HG03565 (cell line): ENCODE results near the gene C1QTNF12.
"Not testable (repeated sequence)": the region's sequence is repeated elsewhere in the genome, so short reads cannot be mapped to it uniquely, and the experiment has no call there.

ENCODE experiments used
- ATAC-seq: cut with Tn5 transposase; IDR thresholded peaks from one replicate; pipeline ENCODE4 v1.9.1; 2021; ENCODE audit warnings: mild to moderate bottlenecking, moderate library complexity; ENCODE audit not compliant: unreplicated experiment

Gene C1QTNF12

DNA sequence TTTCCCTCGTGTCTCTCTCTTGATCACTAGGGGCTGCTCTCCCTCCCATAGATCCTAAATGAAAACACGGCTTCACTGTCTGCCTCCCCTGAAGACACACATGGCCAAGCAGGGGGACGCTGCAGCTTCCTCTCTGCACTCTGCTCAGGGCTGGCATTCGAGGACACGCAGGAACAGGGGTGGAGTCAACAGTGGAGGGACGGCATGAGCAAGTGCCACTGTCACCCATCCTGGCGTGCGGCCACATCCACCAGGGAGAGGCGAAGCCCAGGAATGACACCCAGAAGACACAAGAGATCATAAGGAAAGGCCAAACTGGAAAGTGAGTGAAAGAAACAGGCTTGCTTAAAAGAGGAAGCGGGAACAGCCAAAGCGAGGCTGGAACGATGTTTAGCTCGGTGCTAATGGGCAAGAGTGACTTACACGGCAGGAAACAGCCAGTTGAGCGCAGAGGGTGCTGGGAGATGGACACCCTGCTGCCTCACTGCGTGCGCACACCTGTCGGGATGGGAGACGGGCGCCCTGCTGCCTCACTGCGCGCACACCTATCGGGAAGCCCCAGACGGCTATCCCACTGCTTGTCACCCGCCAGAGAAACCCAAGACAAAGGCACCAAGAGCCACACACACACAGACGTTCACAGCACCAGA lies 13.6 kb upstream of the C1QTNF12 start:
- ATAC-seq, result no peak

- ATAC-seq, result no peak
Measured at GRCh38 chr1:1259540-1259939, 13.0 kb upstream of the C1QTNF12 start.

DNA sequence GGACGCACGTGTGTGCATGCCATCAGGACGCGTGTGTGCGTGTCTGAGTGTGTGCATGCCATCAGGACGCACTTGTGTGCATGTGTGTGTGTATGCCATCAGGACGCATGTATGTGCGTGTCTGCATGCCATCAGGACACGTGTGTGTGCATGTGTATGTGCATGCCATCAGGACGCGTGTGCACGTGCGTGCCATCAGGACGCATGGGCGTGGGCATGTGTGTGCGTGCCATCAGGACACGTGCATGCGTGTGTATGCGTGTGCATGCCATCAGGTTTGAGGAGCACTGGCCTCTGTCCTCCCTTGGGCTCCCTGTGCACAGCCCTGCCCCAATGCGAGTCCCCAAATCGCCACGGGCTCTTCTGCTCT lies 12.6 kb upstream of the C1QTNF12 start:
- ATAC-seq, result no peak

- no peak for ATAC-seq
Measured at GRCh38 chr1:1256956-1257871, 10.7 kb upstream of the C1QTNF12 start.

DNA sequence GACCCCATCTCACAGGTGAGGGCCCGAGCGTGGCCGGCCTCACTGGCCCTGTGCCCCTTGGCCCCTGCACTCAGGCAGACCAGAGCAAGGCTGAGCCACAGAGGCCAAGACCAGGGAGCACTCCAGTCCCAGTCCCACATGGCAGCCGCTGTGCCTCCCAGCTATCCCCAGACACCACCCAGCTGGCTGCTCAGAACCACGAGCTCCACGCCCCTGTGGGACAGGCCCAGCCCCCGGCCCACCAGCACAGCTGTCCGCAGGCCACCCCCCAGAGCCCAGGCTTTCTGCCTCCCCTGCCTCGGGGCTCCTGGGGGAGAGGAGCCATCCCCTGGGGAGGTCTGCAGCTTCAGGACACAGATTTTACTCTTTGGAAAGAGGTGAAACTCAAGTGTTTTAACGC lies 9.1 kb upstream of the C1QTNF12 start:
- no peak for ATAC-seq

- ATAC-seq, result no peak
Measured at GRCh38 chr1:1255078-1255477, 8.6 kb upstream of the C1QTNF12 start.

- no peak for ATAC-seq
Measured at GRCh38 chr1:1254667-1254998, 8.1 kb upstream of the C1QTNF12 start.

DNA sequence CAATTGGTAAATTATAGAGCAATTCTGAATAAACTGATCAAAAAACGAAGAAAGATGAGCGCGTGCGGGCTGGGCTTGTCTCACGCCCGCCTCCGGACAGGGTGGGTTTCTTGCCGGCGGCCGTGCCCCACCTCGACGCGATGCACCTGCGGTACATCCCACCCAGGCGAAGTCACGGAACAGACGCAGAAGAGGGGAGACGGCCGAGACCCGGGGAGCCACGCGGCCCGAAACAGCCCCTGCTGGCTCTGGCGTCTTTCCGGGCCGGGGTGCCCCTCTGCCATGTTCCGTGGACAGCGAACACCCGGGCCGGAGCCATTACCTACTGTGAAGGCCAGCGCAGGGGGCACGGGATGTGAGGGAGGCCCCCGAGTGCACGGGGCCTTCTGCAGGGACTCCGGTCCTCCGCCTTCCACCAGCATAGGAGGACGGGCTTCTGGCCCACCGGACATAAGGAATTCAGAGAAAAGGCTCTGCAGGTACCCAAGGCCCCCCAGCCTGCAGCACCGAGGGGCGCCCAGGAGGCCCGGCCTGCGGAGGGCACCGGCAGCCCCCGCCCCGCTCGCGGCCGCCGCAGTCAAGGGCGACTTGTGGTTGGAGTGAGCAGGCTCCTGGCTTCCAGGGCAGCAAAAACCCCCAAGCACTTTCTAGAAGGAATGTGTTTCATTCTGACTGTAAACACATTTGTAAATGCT lies 7.6 kb upstream of the C1QTNF12 start:
- no peak for ATAC-seq

- ATAC-seq, result no peak
Measured at GRCh38 chr1:1253314-1253713, 6.8 kb upstream of the C1QTNF12 start.

- ATAC-seq, result peak; percentile 62
Measured at GRCh38 chr1:1250786-1251284, 4.3 kb upstream of the C1QTNF12 start.

- ATAC-seq, result not testable (repeated sequence)
Measured at GRCh38 chr1:1248009-1248913, 1.7 kb upstream of the C1QTNF12 start.

DNA sequence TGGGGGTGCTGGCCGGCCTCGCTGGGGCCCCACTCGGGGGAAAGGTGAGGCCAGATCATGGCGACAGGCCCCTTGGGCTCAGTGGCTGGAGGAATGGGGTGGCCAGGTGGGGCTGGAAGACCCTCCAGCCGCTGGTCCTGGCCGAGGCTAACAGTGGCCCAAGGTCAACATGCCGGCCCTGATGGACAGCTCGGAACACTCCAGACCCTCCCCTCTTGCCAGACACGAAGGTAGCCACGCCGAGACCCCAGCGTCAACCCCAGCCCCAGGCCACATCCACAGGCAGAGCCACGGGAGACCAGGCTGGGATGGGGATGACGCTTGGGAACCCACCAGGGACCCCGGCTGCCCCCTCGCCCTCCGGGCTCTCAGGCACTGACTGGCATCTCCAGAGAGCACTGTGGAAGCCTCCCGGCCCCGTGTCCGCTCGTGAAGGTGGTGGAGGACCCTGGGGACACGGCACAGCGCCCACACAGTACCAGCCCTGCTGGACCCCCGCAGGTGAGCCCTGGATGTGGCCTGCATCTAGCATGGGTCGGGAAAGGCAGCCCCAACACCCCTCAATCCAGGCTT lies 905 bp upstream of the C1QTNF12 start:
- ATAC-seq, result no peak

GRCh38 chr1:1245817-1246576 lies 525 bp downstream of the C1QTNF12 start:
- no peak for ATAC-seq

DNA sequence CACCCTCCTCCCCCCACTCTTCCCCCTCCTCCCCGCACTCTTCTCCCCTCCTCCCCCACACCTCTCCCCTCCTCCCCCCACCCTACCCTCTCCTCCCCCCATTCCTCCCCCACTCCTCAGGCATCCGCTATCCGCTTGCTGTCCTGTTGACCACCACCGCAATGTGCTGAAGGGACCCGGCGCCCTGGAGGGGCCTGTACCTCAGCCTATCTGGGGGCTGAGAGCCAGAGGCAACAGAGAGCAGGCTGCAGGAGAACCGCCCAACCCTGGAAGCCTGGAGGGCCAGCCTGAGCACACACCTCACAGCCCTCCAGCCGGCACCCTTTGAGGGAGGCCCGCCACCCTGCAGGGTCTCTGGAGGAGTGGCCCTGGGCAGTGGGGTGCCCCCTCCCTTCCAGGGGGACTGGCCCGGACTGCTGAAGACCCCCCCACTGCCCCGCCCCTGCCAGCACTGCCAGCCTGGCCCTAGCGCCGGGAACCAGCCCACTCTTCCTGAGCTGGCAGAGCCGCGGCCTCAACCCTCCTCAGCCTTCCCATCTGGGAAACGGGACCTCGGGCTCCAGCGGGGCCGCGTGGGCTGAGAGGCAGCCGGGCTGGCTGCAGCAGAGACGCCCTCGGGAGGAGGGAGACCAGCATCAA lies 1.2 kb downstream of the C1QTNF12 start:
- no peak for ATAC-seq

GRCh38 chr1:1244192-1244811 lies 2.2 kb downstream of the C1QTNF12 start:
- ATAC-seq, result no peak

DNA sequence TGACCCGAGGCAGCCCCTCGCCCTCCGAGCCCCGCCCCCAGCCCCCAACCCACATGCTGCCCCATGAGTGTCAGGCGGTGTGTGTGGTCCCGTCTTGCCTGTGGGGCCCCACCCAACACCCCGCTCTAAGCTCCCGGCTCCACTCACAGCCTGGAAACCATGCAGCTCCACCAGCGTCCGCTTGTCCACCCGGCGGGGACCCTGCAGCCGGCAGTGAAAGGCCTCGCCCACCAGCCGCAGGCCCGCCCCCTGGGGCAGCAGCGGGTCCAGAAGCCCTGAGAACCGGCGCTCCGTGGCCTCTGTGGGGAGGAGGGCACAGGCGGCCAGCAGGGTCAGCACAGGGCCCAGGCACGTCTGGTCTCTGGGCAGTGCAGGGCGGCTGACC lies 2.7 kb downstream of the C1QTNF12 start:
- ATAC-seq, result no peak

DNA sequence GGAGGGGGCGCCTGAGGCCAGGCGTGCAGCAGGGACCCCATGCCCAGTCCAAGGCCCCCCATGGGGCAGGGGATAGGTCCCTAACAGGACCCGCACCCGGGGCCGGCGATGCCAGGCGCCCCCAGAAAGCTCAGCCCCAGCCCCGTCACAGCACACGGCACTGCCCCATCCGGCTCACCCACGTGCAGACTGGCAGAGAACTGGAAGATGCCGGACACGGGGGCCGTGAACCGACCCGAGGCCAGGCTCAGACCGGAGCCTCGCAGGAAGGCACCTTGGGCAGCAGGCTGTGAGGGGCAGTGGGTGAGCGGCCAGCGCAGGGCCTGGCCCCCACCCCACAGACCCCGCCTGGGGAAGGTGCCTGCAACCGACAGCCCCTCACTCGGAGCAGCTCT lies 3.3 kb downstream of the C1QTNF12 start:
- ATAC-seq, result no peak

DNA sequence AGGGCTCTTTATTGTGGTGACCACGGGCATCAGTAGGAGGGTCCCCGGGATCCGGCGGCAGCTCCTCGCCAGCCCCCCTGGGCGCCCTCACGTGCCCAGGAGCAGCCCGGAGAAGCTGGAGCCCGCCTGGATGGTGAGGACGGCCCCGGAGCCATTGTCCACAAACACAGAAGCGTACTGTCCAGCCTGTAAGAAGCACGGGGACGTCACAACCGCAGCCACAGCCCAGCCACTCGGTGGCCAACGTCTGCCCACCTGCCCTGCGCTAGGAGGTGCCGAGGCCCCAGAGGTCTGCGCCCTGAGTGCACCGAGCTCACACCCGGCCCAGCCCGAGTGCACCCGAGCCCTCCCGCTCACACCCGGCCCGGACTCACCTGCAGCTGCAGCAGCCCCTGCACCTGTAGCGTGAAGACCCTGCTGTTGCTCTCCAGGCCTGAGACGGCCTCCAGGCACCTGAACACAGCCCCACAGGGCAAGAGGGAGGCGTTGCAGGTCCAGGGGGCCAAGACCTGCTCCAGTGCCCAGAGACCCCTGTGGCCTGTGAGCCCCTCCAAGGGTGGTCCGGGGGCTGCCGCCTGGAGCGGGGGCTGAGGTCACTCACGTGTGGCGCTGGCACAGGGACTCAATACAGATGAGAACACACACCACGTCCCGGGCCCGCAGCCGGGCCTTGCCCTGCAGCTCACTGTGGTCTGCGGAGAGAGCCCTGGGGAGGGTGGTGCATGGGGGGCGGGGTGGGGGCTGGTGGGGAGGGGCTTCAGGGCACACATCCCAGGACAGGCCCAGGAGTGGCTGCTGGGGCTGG lies 3.9 kb downstream of the C1QTNF12 start:
- ATAC-seq, result no peak
